Pancreas (tissue), 10 donors: ENCODE results near the gene TAGLN2. TPM values are rescaled to one million over a fixed set of nuclear protein-coding genes. Genes with fewer than 3 reads are reported as not detected.

Source experiments
- ATAC-seq, 4 donors: fragments of 200-7000 bp; cut with Tn5 transposase; one replicate each; pipeline versions ENCODE4 v1.8.0 to v1.9.1; 2020; ENCODE audit warnings: mild to moderate bottlenecking in 4 of 4, moderate library complexity in 4 of 4
- DNase-seq, 6 donors: peaks; one replicate each; pipeline ENCODE4 v3.0.0-alpha.2; 2020
- FAIRE-seq: peaks from 2 replicates; lab custom pipeline; 2012; peaks lifted over from hg19 to GRCh38; lab: Jason Lieb, UNC
- H3K27ac ChIP-seq, 4 donors: fragments of 200-600 bp; sonication (generic); 1 replicate in 3 of 4; 2 replicates in 1 of 4; pipeline versions ENCODE4 v1.5.0 to v1.8.0; 2020
- H3K27me3 ChIP-seq, 4 donors: fragments of 200-600 bp; one replicate each; pipeline ENCODE4 v1.8.0; 2021
- H3K36me3 ChIP-seq, 3 donors: fragments of 200-600 bp; sonication (generic) in 1 of 3; one replicate each; pipeline versions ENCODE4 v1.5.0 to v1.8.0; 2020 to 2021
- H3K4me1 ChIP-seq, 3 donors: fragments of 200-600 bp; one replicate each; pipeline ENCODE4 v1.8.0; 2021
- H3K4me3 ChIP-seq, 4 donors: fragments of 200-600 bp; sonication (generic) in 2 of 4; one replicate each; pipeline versions ENCODE4 v1.5.0 to v1.8.0; 2020 to 2021
- H3K9me3 ChIP-seq, 4 donors: fragments of 200-600 bp; one replicate each; pipeline ENCODE4 v1.8.0; 2021
- CTCF ChIP-seq, 4 donors: fragments of 200-600 bp; sonication (generic) in 3 of 4; IDR thresholded peaks; one replicate each; pipeline versions ENCODE4 v1.5.0 to v1.8.0; 2021; ENCODE audit warnings: antibody characterized with exemption in 4 of 4
- WGBS, 2 donors: extraction: QIAGEN DNeasy Blood & Tissue Kit; methylation state at CpG; one replicate each; pipeline ENCODE4 v1.1.7; 2013; 5-methylcytosine and 5-hydroxymethylcytosine counted together
- intact Hi-C, 3 donors: fragments of 100-400 bp; cut with DNase I; formaldehyde crosslinking; loops; one replicate each; pipeline versions ENCODE4 v1.11.1 to v1.14.2; 2022
- polyA plus RNA-seq, 2 donors: library from polyadenylated mRNA; stranded (reverse); fragments of 200-250 nt; gene quantifications; one replicate each; pipeline ENCODE4 v1.2.3, GENCODE V29; 2013
- total RNA-seq, 6 donors: library from RNA; stranded (reverse); fragmentation: NEBNext Ultra II Directional in 4 of 6; extraction: Animal tissue kit (Norgen Biotek cat#: 25700) in 4 of 6; gene quantifications; one replicate each; pipeline versions ENCODE4 v1.2.1 to v1.2.4, GENCODE V29; 2021 to 2023
- donor health status: healthy with polysubstance abuse.
- donor health status: DM: no; HTN: no; CAD: no; lungs with moderate emphysema.
- donor health status: DM: no; HTN: no; CAD: no.
- donor health status: control.
- donor health status: control.
- donor health status: Bipolar disorder and iron deficiency.
- donor health status: DM: yes; HTN: yes; CAD: no.
- donor health status: DM: no; HTN: no; CAD: no.
- donor health status: DM: no; HTN: no; CAD: no.
- donor health status: DM: yes; HTN: yes; CAD: no.

Gene TAGLN2
- total and polyA plus RNA-seq, 8 donors: 93.2 to 242 (median 159) TPM

- Histone ChIP-seq H3K4me3 (no peak overlapping the region), H3K27ac (peak overlapping the region in 2 of 4 donors; percentile 0 to 16), H3K4me1 (peaks cover 7 to 10% (median 7%) of the 10 kb centered on the region in 3 donors), H3K27me3 (no peaks in the 10 kb centered on the region), H3K9me3 (no peaks in the 10 kb centered on the region), H3K36me3 (no peaks in the 10 kb centered on the region)
- FAIRE-seq: no peak
- no peak for TF ChIP-seq CTCF (IDR thresholded peaks at IDR 0.05)
- DNase-seq: peak in 4 of 6 donors; percentile 42 to 71 (median 48)
- intact Hi-C loops: no loop called here
- WGBS, 2 donors: 5 to 9% methylated on average over 9 of the region's 9 CpGs
- ATAC-seq: peak; percentile 69 to 95 (median 78)
These were observed 32.5 kb upstream of the TAGLN2 start for GRCh38 chr1:159957824-159958268.

- intact Hi-C loops: no loop called here
- no peak overlapping the region for H3K27ac ChIP-seq
- no peaks in the 10 kb centered on the region for H3K9me3 ChIP-seq
- ATAC-seq (no peak), DNase-seq (no peak), FAIRE-seq (no peak)
- no peak overlapping the region for H3K4me3 ChIP-seq
- 86 to 87% methylated on average over 3 of the region's 3 CpGs for WGBS, 2 donors
- no peak for TF ChIP-seq CTCF (IDR thresholded peaks at IDR 0.05)
- H3K4me1 ChIP-seq: peaks cover 7 to 10% (median 7%) of the 10 kb centered on the region in 3 donors
- no peaks in the 10 kb centered on the region for H3K36me3 ChIP-seq
- H3K27me3 ChIP-seq: no peaks in the 10 kb centered on the region
These were observed 30.1 kb upstream of the TAGLN2 start for GRCh38 chr1:159955456-159955855.

- TF ChIP-seq CTCF (IDR thresholded peaks at IDR 0.05): no peak
- Histone ChIP-seq H3K9me3 (no peaks in the 10 kb centered on the region), H3K36me3 (no peaks in the 10 kb centered on the region), H3K4me3 (no peak within 1 kb of the TSS), H3K27me3 (no peaks in the 10 kb centered on the region), H3K27ac (no peak within 1 kb of the TSS), H3K4me1 (peaks cover 7 to 13% (median 13%) of the 10 kb centered on the region in 3 donors)
- ATAC-seq (peak in 2 of 4 donors; percentile 23 to 36), FAIRE-seq (no peak), DNase-seq (no peak)
- intact Hi-C loops: no loop called here
- 80 to 82% methylated on average over 11 of the region's 11 CpGs for WGBS, 2 donors
These were observed 28.5 kb upstream of the TAGLN2 start, which contains the start of gene SLAMF9 for GRCh38 chr1:159953536-159954515. SLAMF9 (minus strand) TSS chr1:159954237; CDS start chr1:159954137, 100 bp downstream.

GRCh38 chr1:159952932-159953331 is 27.6 kb upstream of the TAGLN2 start:
- H3K27ac ChIP-seq: no peak overlapping the region
- ATAC-seq (no peak), DNase-seq (no peak), FAIRE-seq (no peak)
- H3K4me1 ChIP-seq: peaks cover 5 to 9% (median 9%) of the 10 kb centered on the region in 3 donors
- no peak overlapping the region for H3K4me3 ChIP-seq
- 80 to 87% methylated on average over 5 of the region's 5 CpGs for WGBS, 2 donors
- H3K27me3 ChIP-seq: no peaks in the 10 kb centered on the region
- intact Hi-C loops: no loop called here
- no peaks in the 10 kb centered on the region for H3K9me3 ChIP-seq
- TF ChIP-seq CTCF (IDR thresholded peaks at IDR 0.05): no peak
- H3K36me3 ChIP-seq: no peaks in the 10 kb centered on the region
